ENCODE results near the gene RSL1D1.
"Not testable (repeated sequence)": the region's sequence is repeated elsewhere in the genome, so short reads cannot be mapped to it uniquely, and the experiment has no call there.

The RSL1D1 gene

GRCh38 chr16:11843206-11843605 is 8.1 kb downstream of the RSL1D1 start:
- DNase-seq = no peak

GRCh38 chr16:11841026-11841425 is 10.3 kb downstream of the RSL1D1 start:
- no peak for DNase-seq

GRCh38 chr16:11836650-11837244 is 14.6 kb downstream of the RSL1D1 start:
- no peak for DNase-seq

GRCh38 chr16:11835891-11836649 is 15.3 kb downstream of the RSL1D1 start:
- no peak for DNase-seq

GRCh38 chr16:11835309-11835708 is 16.0 kb downstream of the RSL1D1 start:
- no peak for DNase-seq

- DNase-seq = no peak
Observed at GRCh38 chr16:11833951-11834695, 17.2 kb downstream of the RSL1D1 start.

- no peak for DNase-seq
Observed at GRCh38 chr16:11828696-11829095, 22.6 kb downstream of the RSL1D1 start.

GRCh38 chr16:11825520-11826165 is 25.7 kb downstream of the RSL1D1 start:
- DNase-seq = not testable (repeated sequence)

- DNase-seq = no peak
Observed at GRCh38 chr16:11824362-11824761, 27.0 kb downstream of the RSL1D1 start.

GRCh38 chr16:11823645-11824044 is 27.7 kb downstream of the RSL1D1 start:
- not testable (repeated sequence) for DNase-seq

- DNase-seq = no peak
Observed at GRCh38 chr16:11819798-11820197, 31.5 kb downstream of the RSL1D1 start.

GRCh38 chr16:11818970-11819369 is 32.4 kb downstream of the RSL1D1 start:
- DNase-seq = not testable (repeated sequence)

- DNase-seq = no peak
Observed at GRCh38 chr16:11816123-11816522, 35.2 kb downstream of the RSL1D1 start.

- DNase-seq = not testable (repeated sequence)
Observed at GRCh38 chr16:11814800-11815199, 36.5 kb downstream of the RSL1D1 start.

- no peak for DNase-seq
Observed at GRCh38 chr16:11806721-11807120, 44.6 kb downstream of the RSL1D1 start.

- DNase-seq = no peak
Observed at GRCh38 chr16:11805556-11805955, 45.8 kb downstream of the RSL1D1 start.

- DNase-seq = no peak
Observed at GRCh38 chr16:11801481-11802021, 49.8 kb downstream of the RSL1D1 start.

GRCh38 chr16:11800382-11800718 is 51.0 kb downstream of the RSL1D1 start:
- DNase-seq = no peak

GRCh38 chr16:11799509-11800381 is 51.6 kb downstream of the RSL1D1 start:
- peak; percentile 23 for DNase-seq

- DNase-seq = no peak
Observed at GRCh38 chr16:11799017-11799381, 52.3 kb downstream of the RSL1D1 start.

- DNase-seq = no peak
Observed at GRCh38 chr16:11797957-11798299, 53.4 kb downstream of the RSL1D1 start.
